ENCODE measurements around the gene ILRUN. TPM values are rescaled to one million over a fixed set of nuclear protein-coding genes. Genes with fewer than 3 reads are reported as not detected.

Gene ILRUN
- total and polyA plus RNA-seq, 9 of the 15 experiments (the other 6 are each of a cell fraction or from before 2014, with no cell fraction given), result 24.9 to 78.9 (median 53.4) TPM

- TF ChIP-seq BCLAF1 (IDR thresholded peaks at IDR 0.05; ENCODE audit: borderline replicate concordance in 1 of 2, control insufficient read depth in 1 of 2, low read depth in 2 of 2, low read length in 1 of 2) (no peak), CREB5 (CRISPR knock-in tag; IDR thresholded peaks at IDR 0.05) (no peak), DPF2 (IDR thresholded peaks at IDR 0.05) (peak; percentile 85), AFF4 (CRISPR knock-in tag; IDR thresholded peaks at IDR 0.05) (no peak), FOXK1 (CRISPR knock-in tag; IDR thresholded peaks at IDR 0.05; ENCODE audit: borderline replicate concordance) (no peak), POLR2H (tag; IDR thresholded peaks at IDR 0.05; ENCODE audit: low read depth) (no peak), BRD9 (IDR thresholded peaks at IDR 0.05; ENCODE audit: low read depth, partially characterized antibody) (no peak), EP300 (IDR thresholded peaks at IDR 0.05; ENCODE audit: low read length) (peak; percentile 73; the same call in 1 of the 2 replicates), SP1 (CRISPR knock-in tag; IDR thresholded peaks at IDR 0.05) (no peak), PURB (CRISPR knock-in tag; IDR thresholded peaks at IDR 0.05; ENCODE audit: low read depth) (no peak), ZNF583 (CRISPR knock-in tag; IDR thresholded peaks at IDR 0.05) (no peak), BHLHE40 (IDR thresholded peaks at IDR 0.05; ENCODE audit: low read length) (no peak), CLOCK (CRISPR knock-in tag; IDR thresholded peaks at IDR 0.05; ENCODE audit: borderline replicate concordance) (no peak), ZC3H11A (IDR thresholded peaks at IDR 0.05; ENCODE audit: low read depth, low read length) (no peak), BRF1 (IDR thresholded peaks at IDR 0.05; ENCODE audit: borderline replicate concordance, extremely low read depth, insufficient read length) (no peak), FOXA3 (CRISPR knock-in tag; conservative IDR thresholded peaks at IDR 0.05 in 1 of 2, IDR thresholded peaks at IDR 0.05 in 1 of 2) (0 out of 4 replicates have a peak, but pooled peaks of 1 of the 2 experiments have one; percentile 26), TBL1XR1 (IDR thresholded peaks at IDR 0.05; ENCODE audit: low read length in 2 of 2) (peak in 1 of 2 experiments; percentile 91; a peak in 2 of 4 replicates)
Observed at GRCh38 chr6:34714663-34715062, 18.1 kb upstream of the ILRUN start (continued).

All from K562 (cell line).